Measurements from ENCODE around the gene TPST1.

TPST1 gene

DNA sequence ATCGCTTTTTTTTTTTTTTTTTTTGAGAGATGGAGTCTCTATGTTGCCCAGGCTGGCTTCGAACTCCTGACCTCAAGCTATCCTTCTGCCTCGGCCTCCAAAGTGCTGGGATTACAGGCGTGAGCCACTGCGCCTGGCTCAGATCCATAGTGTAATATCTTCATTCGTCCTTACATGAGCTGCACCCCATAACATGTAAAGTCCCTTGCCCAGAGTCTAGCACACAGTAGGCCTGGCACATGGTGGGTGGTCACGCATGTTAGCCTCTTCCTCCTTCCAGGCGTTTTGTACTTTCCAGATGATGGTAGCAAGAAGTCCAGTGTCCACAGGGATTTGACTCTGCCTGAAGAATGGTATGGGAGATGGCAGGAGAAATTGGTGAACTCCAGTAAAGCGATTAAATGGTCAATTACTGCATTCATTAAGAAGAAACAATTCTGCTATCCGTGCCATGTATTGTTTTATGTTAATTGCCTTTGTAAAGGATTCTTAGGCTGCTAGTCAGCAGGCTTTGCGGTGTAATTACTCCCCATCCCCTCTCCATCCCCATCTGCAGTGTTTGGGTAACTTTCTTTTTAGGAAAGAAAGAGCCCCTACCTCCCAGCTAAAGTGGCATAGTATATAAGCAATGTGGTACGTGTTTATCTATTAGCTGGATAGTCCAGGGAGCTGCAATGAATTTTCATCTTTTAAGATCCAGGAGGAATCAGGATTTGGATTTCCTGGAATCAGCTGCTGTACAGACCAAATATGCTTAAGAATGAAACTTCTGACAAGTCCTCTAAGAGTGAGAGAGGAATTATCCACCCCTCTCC lies 1.2 kb downstream of the TPST1 start:
- Histone ChIP-seq H3K36me3 (peaks cover 6% of the 10 kb centered on the region), H3K4me3 (ENCODE audit: low read depth, low read length) (peak overlapping the region; percentile 72), H3K27me3 (ENCODE audit: insufficient read depth, low read depth, severe bottlenecking) (no peaks in the 10 kb centered on the region), H3K9me3 (ENCODE audit: severe bottlenecking) (no peaks in the 10 kb centered on the region), H3K27ac (no peak overlapping the region)
- DNase-seq, result no peak
- TF ChIP-seq, protein P1, sequence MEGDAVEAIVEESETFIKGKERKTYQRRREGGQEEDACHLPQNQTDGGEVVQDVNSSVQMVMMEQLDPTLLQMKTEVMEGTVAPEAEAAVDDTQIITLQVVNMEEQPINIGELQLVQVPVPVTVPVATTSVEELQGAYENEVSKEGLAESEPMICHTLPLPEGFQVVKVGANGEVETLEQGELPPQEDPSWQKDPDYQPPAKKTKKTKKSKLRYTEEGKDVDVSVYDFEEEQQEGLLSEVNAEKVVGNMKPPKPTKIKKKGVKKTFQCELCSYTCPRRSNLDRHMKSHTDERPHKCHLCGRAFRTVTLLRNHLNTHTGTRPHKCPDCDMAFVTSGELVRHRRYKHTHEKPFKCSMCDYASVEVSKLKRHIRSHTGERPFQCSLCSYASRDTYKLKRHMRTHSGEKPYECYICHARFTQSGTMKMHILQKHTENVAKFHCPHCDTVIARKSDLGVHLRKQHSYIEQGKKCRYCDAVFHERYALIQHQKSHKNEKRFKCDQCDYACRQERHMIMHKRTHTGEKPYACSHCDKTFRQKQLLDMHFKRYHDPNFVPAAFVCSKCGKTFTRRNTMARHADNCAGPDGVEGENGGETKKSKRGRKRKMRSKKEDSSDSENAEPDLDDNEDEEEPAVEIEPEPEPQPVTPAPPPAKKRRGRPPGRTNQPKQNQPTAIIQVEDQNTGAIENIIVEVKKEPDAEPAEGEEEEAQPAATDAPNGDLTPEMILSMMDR (IDR thresholded peaks at IDR 0.05; ENCODE audit: low read depth, low read length), result no peak

GRCh38 chr7:66206934-66207240 lies 1.8 kb downstream of the TPST1 start:
- H3K27me3 ChIP-seq (ENCODE audit: insufficient read depth, low read depth, severe bottlenecking), result no peaks in the 10 kb centered on the region
- H3K36me3 ChIP-seq, result peaks cover 6% of the 10 kb centered on the region
- H3K27ac ChIP-seq, result no peak overlapping the region
- TF ChIP-seq, protein P1 (IDR thresholded peaks at IDR 0.05; ENCODE audit: low read depth, low read length), result no peak
- no peak for DNase-seq
- H3K4me3 ChIP-seq (ENCODE audit: low read depth, low read length), result no peak overlapping the region
- H3K9me3 ChIP-seq (ENCODE audit: severe bottlenecking), result no peaks in the 10 kb centered on the region

DNA sequence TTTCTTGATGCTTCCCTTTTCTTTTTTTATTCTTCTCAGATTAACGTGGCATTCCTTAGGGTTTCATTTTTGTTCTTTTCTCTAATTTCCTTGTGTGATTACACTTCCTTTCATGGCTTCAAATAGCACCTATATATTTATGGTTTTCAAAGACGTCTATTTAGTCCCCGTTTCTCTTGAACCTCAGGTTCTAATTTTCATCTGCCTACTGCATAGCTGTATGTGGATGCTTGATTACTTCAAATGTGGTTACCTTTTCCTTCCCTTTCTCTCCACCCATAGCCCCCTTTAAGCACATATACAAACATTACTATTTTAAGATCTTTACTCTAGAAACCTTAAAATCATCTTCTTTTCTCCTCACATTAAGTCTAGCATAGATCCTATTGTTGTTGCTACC lies 2.4 kb downstream of the TPST1 start:
- H3K27ac ChIP-seq, result no peak overlapping the region
- H3K36me3 ChIP-seq, result peaks cover 6% of the 10 kb centered on the region
- no peak overlapping the region for H3K4me3 ChIP-seq (ENCODE audit: low read depth, low read length)
- TF ChIP-seq, protein P1 (IDR thresholded peaks at IDR 0.05; ENCODE audit: low read depth, low read length), result no peak
- DNase-seq, result no peak
- H3K27me3 ChIP-seq (ENCODE audit: insufficient read depth, low read depth, severe bottlenecking), result no peaks in the 10 kb centered on the region
- no peaks in the 10 kb centered on the region for H3K9me3 ChIP-seq (ENCODE audit: severe bottlenecking)

- no peak overlapping the region for H3K4me3 ChIP-seq (ENCODE audit: low read depth, low read length)
- TF ChIP-seq, protein P1 (IDR thresholded peaks at IDR 0.05; ENCODE audit: low read depth, low read length), result no peak
- no peaks in the 10 kb centered on the region for H3K27me3 ChIP-seq (ENCODE audit: insufficient read depth, low read depth, severe bottlenecking)
- H3K36me3 ChIP-seq, result no peaks in the 10 kb centered on the region; the same call in none of the 2 replicates
- H3K27ac ChIP-seq, result no peak overlapping the region
- no peaks in the 10 kb centered on the region for H3K9me3 ChIP-seq (ENCODE audit: severe bottlenecking)
- DNase-seq, result no peak
Observed at GRCh38 chr7:66211429-66211828, 6.3 kb downstream of the TPST1 start.

GRCh38 chr7:66213637-66214036 lies 8.5 kb downstream of the TPST1 start:
- Histone ChIP-seq H3K9me3 (ENCODE audit: severe bottlenecking) (no peaks in the 10 kb centered on the region), H3K36me3 (no peaks in the 10 kb centered on the region; the same call in none of the 2 replicates), H3K27me3 (ENCODE audit: insufficient read depth, low read depth, severe bottlenecking) (no peaks in the 10 kb centered on the region), H3K4me3 (ENCODE audit: low read depth, low read length) (no peak overlapping the region), H3K27ac (no peak overlapping the region)
- TF ChIP-seq, protein P1 (IDR thresholded peaks at IDR 0.05; ENCODE audit: low read depth, low read length), result no peak
- no peak for DNase-seq

GRCh38 chr7:66216687-66217086 lies 11.6 kb downstream of the TPST1 start:
- Histone ChIP-seq H3K36me3 (no peaks in the 10 kb centered on the region), H3K27ac (no peak overlapping the region), H3K27me3 (ENCODE audit: insufficient read depth, low read depth, severe bottlenecking) (no peaks in the 10 kb centered on the region), H3K9me3 (ENCODE audit: severe bottlenecking) (no peaks in the 10 kb centered on the region), H3K4me3 (ENCODE audit: low read depth, low read length) (no peak overlapping the region)
- DNase-seq, result no peak
- TF ChIP-seq, protein P1 (IDR thresholded peaks at IDR 0.05; ENCODE audit: low read depth, low read length), result no peak
